22Rv1 (cell line): ENCODE measurements around the gene CNTROB.

ENCODE experiments used
- H3K27ac ChIP-seq: fragments of 450-650 bp; 2 replicates; pipeline ENCODE4 v1.5.1; 2017
- ZFX ChIP-seq: fragments of 450-650 bp; IDR thresholded peaks from 2 replicates; pipeline ENCODE4 v1.6.1; 2017; ENCODE audit warnings: antibody characterized with exemption, borderline replicate concordance
- TF ChIP-seq, protein P1 (sequence below): fragments of 450-650 bp; IDR thresholded peaks from 2 replicates; pipeline ENCODE4 v1.5.1; 2017; ENCODE audit warnings: mild to moderate bottlenecking

The CNTROB gene

GRCh38 chr17:7992516-7992915 is 60.5 kb downstream of the CNTROB start:
- TF ChIP-seq, protein P1, sequence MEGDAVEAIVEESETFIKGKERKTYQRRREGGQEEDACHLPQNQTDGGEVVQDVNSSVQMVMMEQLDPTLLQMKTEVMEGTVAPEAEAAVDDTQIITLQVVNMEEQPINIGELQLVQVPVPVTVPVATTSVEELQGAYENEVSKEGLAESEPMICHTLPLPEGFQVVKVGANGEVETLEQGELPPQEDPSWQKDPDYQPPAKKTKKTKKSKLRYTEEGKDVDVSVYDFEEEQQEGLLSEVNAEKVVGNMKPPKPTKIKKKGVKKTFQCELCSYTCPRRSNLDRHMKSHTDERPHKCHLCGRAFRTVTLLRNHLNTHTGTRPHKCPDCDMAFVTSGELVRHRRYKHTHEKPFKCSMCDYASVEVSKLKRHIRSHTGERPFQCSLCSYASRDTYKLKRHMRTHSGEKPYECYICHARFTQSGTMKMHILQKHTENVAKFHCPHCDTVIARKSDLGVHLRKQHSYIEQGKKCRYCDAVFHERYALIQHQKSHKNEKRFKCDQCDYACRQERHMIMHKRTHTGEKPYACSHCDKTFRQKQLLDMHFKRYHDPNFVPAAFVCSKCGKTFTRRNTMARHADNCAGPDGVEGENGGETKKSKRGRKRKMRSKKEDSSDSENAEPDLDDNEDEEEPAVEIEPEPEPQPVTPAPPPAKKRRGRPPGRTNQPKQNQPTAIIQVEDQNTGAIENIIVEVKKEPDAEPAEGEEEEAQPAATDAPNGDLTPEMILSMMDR, result no peak
- TF ChIP-seq ZFX, result no peak
- no peak overlapping the region for H3K27ac ChIP-seq

DNA sequence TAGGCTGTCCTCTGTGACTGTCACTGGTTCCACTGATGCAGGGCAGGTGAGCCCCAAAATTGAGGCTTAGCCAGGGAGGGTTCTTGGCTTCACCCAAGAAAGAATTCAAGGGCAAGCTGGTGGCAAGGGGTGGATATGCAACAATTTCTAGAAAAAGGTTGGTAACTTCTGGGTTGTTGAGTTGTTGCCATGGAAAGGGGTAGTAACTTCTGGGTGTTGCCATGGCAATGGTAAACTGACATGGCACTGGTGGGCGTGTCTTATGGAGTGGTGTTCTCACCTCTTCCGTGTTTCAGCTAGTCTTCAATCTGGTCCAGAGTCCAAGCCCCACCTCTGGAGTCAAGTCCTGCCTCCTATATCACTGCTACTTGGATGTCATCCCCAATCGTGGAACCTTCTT is 60.9 kb downstream of the CNTROB start:
- no peak overlapping the region for H3K27ac ChIP-seq
- TF ChIP-seq ZFX, result no peak
- TF ChIP-seq, protein P1, result no peak

- H3K27ac ChIP-seq, result no peak overlapping the region
- TF ChIP-seq ZFX, result no peak
- TF ChIP-seq, protein P1, result no peak
Observed at GRCh38 chr17:7993972-7994589, 62.1 kb downstream of the CNTROB start.

DNA sequence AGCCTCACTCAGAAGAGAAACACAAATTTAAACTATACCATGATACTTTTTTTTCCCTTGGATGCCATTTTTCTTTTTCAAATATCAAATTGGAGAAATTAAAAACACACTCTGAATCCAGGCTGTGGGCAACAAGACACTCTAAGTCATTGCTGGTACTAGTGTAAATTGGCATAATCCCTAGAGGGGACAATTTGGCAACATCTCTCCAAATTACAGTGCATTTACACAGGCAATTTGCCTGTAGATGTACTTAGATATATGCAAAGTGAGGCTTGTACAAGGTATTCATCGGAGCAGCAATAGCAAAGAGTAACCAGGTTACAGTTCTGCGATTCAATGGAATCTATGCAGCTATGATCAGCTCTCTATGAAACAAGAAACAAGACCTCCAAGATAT is 63.7 kb downstream of the CNTROB start:
- no peak overlapping the region for H3K27ac ChIP-seq
- TF ChIP-seq, protein P1, result no peak
- no peak for TF ChIP-seq ZFX

- peak overlapping the region; percentile 24 for H3K27ac ChIP-seq
- TF ChIP-seq ZFX, result no peak
- TF ChIP-seq, protein P1, result peak; percentile 83
Observed at GRCh38 chr17:7997186-7997585, 65.2 kb downstream of the CNTROB start.
